OCI-M1 (cell line): ENCODE results near the gene CFL1.
A peak's percentile ranks its signal among the peaks of the same experiment; 100 is the strongest.
"Not testable (repeated sequence)": the region's sequence is repeated elsewhere in the genome, so short reads cannot be mapped to it uniquely, and the experiment has no call there.

Source experiments
- DNase-seq: peaks from one replicate; lab custom pipeline; 2025; lab: John Stamatoyannopoulos, UW

CFL1 gene

DNA sequence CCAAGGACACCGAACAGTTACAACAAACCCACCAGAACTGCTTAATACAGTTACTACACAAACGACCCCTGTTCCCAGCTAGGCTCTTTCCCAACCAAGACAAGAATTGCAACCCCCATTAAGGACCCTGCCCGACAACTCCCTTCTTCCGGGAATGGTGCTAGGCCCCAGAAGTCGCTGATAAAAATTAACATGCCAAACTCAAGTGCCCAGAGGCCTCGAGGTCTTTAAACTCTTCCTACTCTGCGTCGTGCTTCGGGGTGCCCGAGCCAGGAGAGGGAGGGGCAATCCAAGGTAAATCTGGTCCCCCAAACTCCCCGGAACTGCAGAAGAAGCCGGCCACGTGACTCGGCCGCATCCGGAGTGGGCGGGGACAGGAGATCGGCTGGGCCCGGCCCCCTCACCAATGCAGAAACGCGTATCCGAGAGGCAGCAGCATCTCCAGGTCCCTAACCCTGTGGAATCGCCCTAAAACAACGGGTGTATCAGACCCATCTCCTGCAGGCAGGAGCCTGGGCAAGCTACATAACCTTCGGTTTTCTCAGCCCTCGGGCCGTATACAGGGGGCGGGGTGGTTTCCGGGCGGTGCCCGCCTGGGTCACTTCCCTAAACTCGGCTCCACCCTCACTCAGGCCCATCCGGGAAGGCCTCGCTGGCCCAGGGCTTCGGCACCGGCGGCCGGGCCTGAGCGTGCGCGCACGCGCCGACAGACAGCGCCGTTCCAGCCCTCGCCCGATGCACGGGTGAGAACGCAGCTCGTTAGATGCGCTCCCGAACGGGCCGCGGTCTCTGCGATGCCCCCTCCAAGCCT, 1.1 kb downstream of the CFL1 start:
- DNase-seq, result peak; percentile 90

DNA sequence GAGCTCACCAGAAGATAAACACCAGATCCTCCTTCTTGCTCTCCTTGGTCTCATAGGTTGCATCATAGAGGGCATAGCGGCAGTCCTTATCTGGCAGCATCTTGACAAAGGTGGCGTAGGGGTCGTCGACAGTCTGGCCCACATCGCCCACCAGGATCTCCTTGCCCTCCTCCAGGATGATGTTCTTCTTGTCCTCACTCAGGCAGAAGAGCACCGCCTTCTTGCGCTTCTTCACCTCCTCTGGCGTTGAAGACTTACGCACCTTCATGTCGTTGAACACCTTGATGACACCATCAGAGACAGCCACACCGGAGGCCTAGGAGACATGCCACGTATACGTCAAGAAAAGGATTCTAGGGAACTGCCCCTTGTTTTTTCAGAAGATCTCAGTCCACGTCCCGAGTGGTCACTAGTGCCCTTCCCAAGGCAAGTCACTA, 2.0 kb downstream of the CFL1 start:
- no peak for DNase-seq

DNA sequence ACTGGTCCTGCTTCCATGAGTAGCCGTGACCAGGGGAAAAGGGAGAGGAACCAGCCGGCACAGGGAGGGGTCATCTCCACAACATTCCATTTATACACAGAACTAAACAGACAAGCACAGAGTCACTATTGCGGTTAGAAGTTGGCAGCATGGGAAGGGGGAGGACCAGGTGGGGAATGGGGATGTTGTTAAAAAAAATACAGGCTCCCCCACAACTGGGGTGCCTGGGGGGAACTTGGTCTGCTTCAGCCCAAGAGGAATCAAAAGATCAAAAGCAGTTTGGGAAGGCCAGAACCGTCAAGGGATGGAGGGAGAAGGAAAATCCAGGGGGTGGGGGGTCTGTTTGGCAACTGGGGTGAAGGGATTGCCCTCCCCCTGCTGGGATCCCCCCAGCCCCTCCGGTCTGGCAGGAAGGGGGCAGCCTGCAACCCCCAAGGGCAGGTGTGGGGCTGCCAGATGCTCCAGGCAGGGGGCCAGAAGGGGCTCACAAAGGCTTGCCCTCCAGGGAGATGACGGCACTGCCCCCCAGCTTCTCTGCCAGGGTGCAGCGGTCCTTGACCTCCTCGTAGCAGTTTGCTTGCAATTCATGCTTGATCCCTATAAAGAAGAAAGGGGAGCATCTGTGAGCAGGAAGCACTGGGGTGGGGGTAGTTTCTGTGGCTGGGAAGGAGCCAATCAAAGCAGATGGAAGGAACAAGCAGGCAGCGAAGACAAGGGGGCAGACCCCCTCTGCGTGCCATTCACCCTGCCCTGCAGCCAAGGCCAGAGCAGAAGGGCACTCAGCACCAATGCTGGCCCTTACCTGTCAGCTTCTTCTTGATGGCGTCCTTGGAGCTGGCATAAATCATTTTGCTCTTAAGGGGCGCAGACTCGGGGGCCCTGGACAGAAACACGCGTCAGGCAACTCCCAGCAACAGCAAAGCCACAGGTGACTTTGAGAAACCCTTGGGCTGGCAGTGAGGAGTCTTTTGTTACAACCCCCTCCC, 2.8 kb downstream of the CFL1 start:
- DNase-seq, result no peak

DNA sequence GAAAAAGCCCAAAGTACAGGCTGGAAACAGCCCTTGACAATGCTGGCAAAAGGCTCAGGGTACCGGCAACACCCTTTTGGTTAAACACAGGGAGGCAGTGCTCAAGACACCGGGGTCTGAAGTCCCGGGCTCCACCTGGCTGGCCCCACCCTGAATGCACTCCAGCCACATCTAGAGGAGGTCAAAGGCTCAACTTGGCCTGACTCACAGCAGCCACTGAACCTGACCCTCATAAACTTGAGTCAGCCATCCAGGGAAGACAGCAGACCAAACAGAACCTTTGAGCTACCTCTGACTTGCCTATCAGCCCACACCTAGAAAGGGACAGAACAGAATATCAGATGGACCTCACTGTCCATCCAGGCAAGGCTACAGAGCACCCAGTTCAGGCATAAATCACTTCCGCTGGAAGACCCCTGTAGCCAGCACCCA, 3.8 kb downstream of the CFL1 start:
- DNase-seq, result no peak

DNA sequence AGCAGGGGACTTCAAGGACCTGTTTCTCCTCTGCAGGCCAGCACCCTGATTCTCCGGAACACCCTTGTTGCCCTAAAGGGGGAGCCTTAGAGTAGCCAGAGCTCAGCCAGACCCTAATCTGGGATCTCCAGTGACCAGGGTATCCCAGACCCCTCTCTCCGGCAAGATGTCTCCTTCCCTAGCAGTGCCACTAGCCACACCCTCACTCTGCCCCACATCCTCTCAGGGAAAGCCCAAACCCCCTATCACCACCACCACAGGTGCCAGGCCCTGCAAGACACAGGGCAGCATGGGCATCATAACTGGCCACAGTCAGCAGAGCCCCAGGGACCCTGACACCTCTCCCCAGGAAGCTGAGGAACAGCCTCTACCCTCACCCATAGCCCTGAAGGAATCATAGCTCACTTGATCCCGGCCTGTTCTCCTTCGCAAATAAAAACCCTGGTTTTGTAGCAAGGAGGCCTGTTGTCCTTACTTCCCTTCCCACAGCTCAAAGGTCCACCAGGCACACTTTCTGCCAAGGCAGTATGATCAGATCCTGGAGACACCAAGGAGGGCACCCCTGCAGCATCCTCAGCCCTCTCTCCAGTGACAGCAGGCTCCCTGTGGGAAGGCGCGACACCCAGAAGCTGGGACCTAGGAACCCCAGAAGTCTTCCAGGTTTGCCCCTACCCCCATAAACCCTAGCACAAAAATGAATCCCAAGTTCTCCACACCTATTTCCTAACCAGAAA, 4.6 kb downstream of the CFL1 start:
- no peak for DNase-seq

DNA sequence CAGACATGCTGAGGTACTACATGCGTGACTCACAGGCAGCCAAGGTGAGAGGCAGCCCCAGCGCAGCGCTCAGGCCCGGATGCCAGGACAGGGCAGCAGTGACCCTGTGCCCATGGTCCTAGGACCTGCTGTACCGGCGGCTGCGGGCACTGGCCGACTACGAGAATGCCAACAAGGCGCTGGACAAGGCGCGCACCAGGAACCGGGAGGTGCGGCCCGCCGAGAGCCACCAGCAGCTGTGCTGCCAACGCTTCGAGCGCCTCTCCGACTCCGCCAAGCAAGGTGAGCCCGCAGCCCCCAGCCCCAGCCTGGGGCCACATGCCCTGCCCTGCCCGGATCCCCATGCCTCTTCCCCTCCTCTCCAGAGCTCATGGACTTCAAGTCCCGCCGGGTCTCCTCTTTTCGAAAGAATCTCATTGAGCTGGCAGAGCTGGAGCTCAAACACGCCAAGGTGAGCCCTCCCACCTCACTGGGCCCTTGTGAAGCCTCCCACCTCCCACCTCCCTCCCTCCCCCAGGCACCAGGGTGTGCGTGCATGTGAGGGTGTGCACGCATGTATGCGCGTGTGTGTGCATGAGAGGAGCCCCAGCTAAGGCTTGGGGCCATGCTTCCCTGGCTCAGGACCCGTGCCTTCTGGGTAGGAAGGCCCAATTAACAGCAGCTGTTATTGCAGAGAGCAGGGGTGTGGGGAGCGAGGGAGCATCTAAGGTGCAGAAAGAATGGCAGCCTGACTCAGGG, 5.3 kb downstream of the CFL1 start:
- no peak for DNase-seq

DNA sequence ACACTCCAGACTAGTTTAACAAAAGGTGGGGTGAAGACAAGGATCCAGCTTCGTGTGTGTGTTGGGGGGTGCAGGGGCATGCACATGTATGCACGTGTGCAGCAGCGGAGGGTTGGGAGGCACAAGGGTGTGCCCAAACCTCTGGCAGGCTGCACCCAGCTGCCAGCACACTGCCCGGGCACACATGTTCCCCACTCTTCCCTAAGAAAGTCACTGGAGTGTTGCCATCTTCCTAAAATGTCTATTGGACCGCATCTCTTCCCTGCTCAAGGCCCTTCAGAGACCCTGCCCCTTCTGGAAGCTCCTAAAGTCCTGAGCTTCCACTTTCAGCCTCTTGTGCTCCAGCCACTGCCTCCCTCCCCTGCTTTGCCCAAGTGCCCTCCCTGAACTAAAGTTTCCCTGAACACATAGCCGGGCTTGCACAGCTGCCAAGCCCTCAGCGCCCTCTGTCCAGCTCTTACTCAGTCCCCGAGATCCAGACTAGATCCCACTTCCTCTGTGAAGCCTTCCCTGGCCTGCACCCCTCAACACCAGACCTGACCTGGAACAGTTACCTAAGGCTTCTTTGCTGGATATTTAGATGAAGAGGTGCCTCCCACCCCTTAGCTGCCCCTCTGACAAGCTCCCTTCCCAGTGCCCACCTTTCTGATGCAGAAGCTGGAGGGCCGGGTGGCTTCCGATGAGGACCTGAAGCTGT, 6.0 kb downstream of the CFL1 start:
- no peak for DNase-seq

DNA sequence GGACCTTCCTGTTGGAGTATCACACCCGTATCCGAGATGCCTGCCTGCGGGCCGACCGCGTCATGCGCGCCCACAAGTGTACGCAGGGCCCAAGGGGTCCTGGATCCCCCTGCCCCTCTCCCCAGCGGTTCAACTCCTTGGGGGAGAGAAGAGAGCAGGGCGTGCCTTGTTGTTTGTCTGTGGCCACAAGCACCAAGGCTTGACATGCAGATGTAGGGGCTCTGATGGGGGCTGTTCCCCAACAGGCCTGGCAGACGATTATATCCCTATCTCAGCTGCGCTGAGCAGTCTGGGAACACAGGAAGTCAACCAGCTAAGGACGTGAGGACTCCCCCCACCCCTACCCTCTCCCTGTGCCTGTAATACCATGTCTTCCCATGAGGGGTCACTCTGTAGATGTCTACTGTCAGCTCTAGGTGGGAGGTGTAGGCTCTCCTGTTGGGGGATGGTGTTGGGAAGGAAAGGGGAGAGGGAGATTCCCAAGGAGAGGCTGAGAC, 6.8 kb downstream of the CFL1 start:
- peak; percentile 52 for DNase-seq

DNA sequence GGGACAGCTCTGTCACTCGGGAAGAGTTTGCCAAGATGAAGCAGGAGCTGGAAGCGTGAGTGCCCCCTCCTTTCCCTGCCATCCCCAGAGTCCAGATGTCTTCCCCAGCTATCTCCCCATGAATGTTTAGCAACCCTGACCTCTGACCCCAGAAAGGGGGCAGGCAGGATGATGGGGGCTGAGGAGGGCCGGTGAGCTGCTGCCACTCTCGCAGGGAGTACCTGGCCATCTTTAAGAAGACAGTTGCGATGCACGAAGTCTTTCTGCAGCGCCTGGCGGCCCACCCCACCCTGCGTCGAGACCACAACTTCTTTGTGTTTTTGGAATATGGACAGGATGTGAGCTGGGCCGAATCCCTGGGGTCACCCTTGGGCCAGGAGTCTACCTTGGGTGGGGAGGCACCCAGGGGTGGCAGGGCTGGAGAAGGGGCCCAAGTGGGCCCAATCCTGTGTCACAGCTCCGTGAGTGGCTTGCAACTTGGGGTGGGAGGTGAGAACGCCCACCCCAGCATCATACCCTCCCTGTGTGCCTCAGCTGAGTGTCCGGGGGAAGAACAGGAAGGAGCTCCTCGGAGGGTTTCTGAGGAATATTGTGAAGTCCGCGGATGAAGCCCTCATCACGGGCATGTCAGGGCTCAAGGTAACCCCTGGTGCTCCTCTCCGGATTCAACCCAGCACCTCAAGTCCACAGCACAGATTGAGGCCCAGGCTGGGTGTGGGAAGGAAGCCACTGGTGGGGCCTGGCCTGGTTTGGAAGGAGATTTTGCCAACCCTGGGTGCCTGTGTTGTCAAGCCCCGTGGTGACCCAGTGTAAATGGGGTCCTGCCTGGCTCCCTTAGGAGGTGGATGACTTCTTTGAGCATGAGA, 7.5 kb downstream of the CFL1 start:
- no peak for DNase-seq

DNA sequence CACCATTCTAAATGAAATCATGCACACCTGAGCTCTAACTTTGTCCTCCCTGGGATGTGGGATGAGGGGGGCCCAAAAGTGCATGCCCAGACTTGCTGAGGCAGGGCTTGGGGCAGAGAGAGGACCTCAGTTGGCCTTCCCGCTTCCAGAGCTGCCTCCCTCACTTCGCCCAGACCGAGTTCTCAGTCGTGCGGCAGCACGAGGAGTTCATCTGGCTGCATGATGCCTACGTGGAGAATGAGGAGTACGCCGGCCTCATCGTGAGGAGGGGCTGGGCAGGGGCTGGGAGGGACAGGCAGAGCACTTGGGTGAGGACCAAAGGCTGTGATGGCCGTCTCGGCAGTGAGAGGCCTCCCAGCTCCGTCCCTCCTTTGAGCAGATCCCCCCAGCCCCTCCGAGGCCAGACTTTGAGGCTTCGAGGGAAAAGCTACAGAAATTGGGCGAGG, 8.2 kb downstream of the CFL1 start:
- no peak for DNase-seq

DNA sequence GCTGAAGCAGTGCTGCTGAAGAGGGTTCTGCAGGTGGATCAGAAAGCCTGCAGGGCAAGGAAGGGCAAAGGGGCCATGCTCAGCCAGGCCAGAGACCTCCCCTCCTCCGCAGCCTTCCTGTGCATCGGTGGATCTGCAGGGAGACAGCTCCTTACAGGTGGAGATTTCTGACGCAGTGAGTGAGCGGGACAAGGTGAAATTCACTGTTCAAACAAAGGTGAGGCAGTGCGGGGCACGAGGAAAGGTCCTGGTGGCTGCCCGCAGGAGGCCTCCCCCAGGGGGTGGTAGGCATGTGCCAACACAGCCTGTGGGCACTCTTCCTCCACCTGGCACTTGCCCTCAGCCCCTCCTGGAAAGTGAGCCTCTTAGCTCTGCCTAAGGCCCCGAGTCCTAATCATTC, 8.6 kb downstream of the CFL1 start:
- DNase-seq, result no peak

DNA sequence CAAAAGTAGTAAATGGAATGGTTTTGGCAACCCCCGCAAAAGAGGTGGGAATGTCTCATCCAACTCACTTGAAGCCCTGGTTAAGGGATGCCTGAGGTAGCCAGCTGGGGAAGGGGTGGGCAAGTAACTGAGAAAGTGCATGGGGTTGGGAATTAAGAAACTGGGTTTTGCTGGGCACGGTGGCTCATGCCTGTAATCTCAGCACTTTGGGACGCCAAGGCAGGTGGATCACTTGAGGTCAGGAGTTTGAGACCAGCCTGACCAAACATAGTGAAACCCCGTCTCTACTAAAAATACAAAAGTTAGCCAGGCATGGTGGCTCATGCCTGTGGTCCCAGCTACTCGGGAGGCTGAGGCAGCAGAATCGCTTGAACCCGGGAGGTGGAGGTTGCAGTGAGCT, 9.3 kb downstream of the CFL1 start:
- not testable (repeated sequence) for DNase-seq

DNA sequence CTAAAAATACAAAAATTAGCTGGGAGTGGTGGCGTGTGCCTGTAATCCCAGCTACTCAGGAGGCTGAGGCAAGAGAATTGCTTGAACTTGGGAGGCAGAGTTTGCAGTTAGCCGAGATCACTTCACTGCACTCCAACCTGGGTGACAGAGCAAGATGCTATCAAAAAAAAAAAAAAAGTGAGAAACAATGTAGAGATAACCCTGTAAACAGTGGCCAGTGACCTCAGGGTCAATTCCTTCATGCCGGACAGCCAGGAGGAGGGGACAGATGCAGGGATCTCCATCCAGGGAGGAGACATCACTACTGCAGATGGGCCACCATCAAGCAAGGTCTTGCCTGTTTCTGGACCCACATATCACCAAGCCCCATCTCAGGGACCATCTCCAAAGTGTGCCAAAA, 10.2 kb downstream of the CFL1 start:
- no peak for DNase-seq

DNA sequence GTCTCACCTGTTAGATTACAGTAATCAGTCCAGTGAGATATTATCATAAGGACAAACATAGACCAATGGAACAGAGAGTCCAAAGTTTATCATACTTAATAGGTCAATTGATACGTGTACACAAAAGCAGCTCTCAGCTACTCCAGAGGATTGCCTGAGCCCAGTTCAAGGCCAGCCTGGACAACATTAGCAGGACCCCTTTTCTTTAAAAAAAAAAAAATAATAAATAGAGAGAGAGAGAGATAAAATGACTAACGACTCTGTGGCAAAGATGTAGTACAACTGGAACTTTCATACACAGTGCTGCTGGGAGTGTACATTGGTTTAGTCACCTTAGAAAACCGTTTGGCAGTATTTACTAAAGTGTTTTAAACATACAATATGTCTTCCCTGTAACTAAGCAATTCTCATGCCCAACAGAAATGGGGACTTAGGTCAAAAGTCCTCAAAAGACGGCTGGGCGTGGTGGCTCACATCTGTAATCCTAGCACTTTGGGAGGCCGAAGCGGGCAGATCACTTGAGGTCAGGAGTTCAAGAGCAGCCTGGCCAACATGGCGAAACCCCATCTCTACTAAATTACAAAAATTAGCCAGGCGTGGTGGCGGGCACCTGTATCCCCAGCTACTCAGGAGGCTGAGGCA, 13.6 kb downstream of the CFL1 start:
- DNase-seq, result no peak

DNA sequence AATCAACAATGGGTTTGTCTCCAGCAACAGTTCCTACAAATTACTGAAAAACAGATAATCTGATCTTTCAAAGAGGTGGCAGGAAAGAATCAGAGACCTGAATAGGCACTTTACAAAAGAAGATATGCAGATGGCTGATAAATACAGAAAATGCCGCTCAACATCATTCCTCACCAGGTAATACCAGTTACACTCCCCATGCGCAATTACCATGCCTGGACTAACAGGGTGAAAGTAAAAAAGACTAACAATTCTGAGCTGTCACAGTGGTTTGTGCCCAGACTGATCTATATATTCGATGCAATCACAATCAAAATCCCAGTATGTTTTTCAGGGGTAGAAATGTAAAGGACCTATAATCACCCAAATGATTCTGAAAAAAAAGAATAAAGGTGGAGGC, 14.2 kb downstream of the CFL1 start:
- no peak for DNase-seq

DNA sequence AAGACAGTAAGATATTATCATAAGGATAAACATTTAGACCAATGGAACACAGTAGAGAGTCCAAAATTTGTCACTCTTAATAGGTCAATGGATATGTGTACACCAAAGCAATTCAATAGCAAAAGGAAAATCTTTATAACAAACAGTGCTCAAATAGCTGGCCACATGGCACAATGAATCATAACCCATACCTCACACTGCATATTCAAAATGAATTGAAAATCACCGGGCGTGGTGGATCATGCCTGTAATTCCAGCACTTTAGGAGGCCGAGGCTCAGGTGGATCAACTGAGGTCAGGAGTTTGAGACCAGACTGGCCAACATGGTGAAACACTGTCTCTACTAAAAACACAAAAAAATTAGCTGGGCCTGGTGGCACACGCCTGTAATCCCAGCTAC, 15.8 kb downstream of the CFL1 start:
- no peak for DNase-seq

DNA sequence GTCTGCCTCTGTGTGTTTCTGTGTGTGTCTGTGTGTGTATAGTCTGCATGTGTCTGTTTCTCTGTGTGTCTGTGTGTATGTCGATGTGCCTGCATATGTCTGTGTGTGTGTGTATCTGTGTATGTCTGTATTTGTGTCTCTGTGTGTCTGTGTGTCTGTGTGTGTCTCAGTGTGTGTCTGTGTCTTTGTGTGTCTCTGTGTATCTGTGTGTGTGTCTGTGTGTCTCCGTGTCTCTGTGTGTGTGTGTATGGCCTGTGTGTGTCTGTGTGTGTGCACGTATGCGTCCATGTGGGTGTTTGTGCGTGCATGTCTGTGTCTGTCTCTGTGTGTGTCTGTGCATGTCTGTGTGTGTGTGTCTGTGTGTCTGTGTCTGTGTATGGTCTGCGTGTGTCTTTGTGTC, 23.8 kb downstream of the CFL1 start:
- DNase-seq, result no peak

DNA sequence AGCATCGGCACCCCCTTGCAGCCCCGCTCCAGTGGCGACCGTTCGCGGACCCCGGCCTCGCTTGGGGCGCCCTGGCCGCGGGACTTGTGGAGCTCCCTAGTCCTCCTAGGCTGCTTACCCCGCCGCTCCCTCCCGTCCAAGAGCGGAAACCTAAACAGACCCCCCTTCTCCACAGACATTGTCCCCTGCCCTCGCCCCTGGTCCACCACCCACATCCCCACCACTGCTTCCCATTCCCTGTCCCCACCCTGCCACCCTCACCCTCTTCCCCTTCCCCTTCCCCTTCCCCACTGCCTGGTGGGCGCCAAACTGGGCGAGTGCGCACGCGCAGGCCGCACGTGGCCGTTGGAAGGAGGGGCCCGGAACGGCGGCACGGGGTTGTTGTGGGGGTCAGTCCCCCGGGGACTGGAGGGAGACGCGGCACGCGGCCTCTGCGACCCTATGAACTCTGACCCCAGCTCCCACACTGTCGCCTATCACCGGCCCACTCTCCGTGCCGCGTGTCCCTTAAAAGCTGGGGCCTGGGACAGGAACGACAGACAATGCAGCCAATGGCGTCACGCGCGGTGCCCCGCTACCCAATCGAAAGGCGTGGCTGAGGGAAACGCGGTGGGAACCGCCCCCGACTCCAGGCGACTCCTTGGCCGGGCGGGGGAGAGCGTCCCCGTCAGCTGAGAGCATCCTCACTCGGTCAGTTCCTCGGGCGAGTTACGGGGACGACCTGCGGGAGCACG, 24.5 kb downstream of the CFL1 start, which contains the start of gene SNX32:
TSS of gene SNX32 (plus strand) at position 667 of the 734 bp plus-strand sequence. CDS start 103 bp downstream, outside the sequence.
- DNase-seq, result peak; percentile 96
